Chondrocyte (in vitro differentiated cells): ENCODE results near the gene SPATA21. TPM values are rescaled to one million over a fixed set of nuclear protein-coding genes. Genes with fewer than 3 reads are reported as not detected.
A peak's percentile ranks its signal among the peaks of the same experiment; 100 is the strongest.

Source experiments
- DNase-seq: peaks from one replicate; pipeline ENCODE4 v3.0.0; 2021; ENCODE audit warnings: mixed read lengths, low spot score
- H3K27ac Mint-ChIP-seq: one replicate; pipeline ENCODE4 v1.8.0; 2021; ENCODE audit warnings: mild to moderate bottlenecking, moderate library complexity, mixed read lengths; ENCODE audit not compliant: unreplicated experiment
- H3K27me3 Mint-ChIP-seq: 2 replicates; pipeline ENCODE4 v1.8.0; 2021; ENCODE audit warnings: low read depth, mixed read lengths
- H3K36me3 Mint-ChIP-seq: 2 replicates; pipeline ENCODE4 v1.8.0; 2021; ENCODE audit warnings: low read depth, mixed read lengths
- H3K4me1 Mint-ChIP-seq: 2 replicates; pipeline ENCODE4 v1.8.0; 2021; ENCODE audit warnings: low read depth, mild to moderate bottlenecking, mixed read lengths
- H3K4me3 Mint-ChIP-seq: one replicate; pipeline ENCODE4 v1.8.0; 2021; ENCODE audit warnings: mild to moderate bottlenecking, moderate library complexity, mixed read lengths; ENCODE audit not compliant: unreplicated experiment
- H3K9me3 Mint-ChIP-seq: 2 replicates; pipeline ENCODE4 v1.8.0; 2021; ENCODE audit warnings: low read depth, mixed read lengths
- CTCF ChIP-seq: fragments of 200-600 bp; sonication (generic); IDR thresholded peaks from 2 replicates; pipeline ENCODE4 v1.5.0; 2021; ENCODE audit warnings: antibody characterized with exemption, mild to moderate bottlenecking, moderate library complexity
- total RNA-seq: library from RNA; stranded (reverse); gene quantifications from 3 replicates; pipeline ENCODE4 v1.2.1, GENCODE V29; 2021

SPATA21 gene
- total RNA-seq, 1 donor from 2014 or later = not detected

GRCh38 chr1:16446116-16446515 lies 8.9 kb upstream of the SPATA21 start:
- Mint-ChIP-seq H3K27me3 (no peaks in the 10 kb centered on the region), H3K27ac (no peak overlapping the region), H3K4me1 (peaks cover 19% of the 10 kb centered on the region), H3K9me3 (no peaks in the 10 kb centered on the region), H3K4me3 (no peak overlapping the region), H3K36me3 (peaks cover 21% of the 10 kb centered on the region)
- TF ChIP-seq CTCF = no peak
- no peak for DNase-seq

GRCh38 chr1:16445052-16445451 lies 7.8 kb upstream of the SPATA21 start:
- no peaks in the 10 kb centered on the region for H3K27me3 Mint-ChIP-seq
- peaks cover 24% of the 10 kb centered on the region for H3K4me1 Mint-ChIP-seq
- H3K4me3 Mint-ChIP-seq = no peak overlapping the region
- H3K9me3 Mint-ChIP-seq = no peaks in the 10 kb centered on the region
- peaks cover 17% of the 10 kb centered on the region for H3K36me3 Mint-ChIP-seq
- no peak for DNase-seq
- H3K27ac Mint-ChIP-seq = no peak overlapping the region
- no peak for TF ChIP-seq CTCF

GRCh38 chr1:16443975-16444770 lies 6.9 kb upstream of the SPATA21 start:
- Mint-ChIP-seq H3K9me3 (no peaks in the 10 kb centered on the region), H3K4me3 (no peak overlapping the region), H3K4me1 (peaks cover 25% of the 10 kb centered on the region), H3K27me3 (no peaks in the 10 kb centered on the region), H3K36me3 (peaks cover 13% of the 10 kb centered on the region), H3K27ac (no peak overlapping the region)
- TF ChIP-seq CTCF = no peak
- DNase-seq = no peak

GRCh38 chr1:16442941-16443340 lies 5.7 kb upstream of the SPATA21 start:
- H3K4me3 Mint-ChIP-seq = no peak overlapping the region

GRCh38 chr1:16442265-16442664 lies 5.0 kb upstream of the SPATA21 start:
- H3K36me3 Mint-ChIP-seq = peaks cover 4% of the 10 kb centered on the region
- H3K9me3 Mint-ChIP-seq = no peaks in the 10 kb centered on the region
- no peak for TF ChIP-seq CTCF
- H3K27ac Mint-ChIP-seq = peak overlapping the region; percentile 90
- peaks cover 25% of the 10 kb centered on the region for H3K4me1 Mint-ChIP-seq
- no peak for DNase-seq
- no peaks in the 10 kb centered on the region for H3K27me3 Mint-ChIP-seq
- H3K4me3 Mint-ChIP-seq = peak overlapping the region; percentile 91

More at GRCh38 chr1:16442941-16443340, 5.7 kb upstream of the SPATA21 start:
- H3K4me1 Mint-ChIP-seq = peaks cover 25% of the 10 kb centered on the region
- no peak for TF ChIP-seq CTCF
- H3K9me3 Mint-ChIP-seq = no peaks in the 10 kb centered on the region
- peak overlapping the region; percentile 17 for H3K27ac Mint-ChIP-seq
- peaks cover 6% of the 10 kb centered on the region for H3K36me3 Mint-ChIP-seq
- no peaks in the 10 kb centered on the region for H3K27me3 Mint-ChIP-seq
- no peak for DNase-seq
